ENCODE data around the gene PAWR. TPM values are rescaled to one million over a fixed set of nuclear protein-coding genes. Genes with fewer than 3 reads are reported as not detected.
A peak's percentile ranks its signal among the peaks of the same experiment; 100 is the strongest.

Gene PAWR
- total and polyA plus RNA-seq, 2 donors from 2014 or later = 30.7 to 69.2 TPM

- DNase-seq (no peak), FAIRE-seq (no peak)
- Histone ChIP-seq H3K27ac (ENCODE audit: low read depth in 2 of 2, low read length in 2 of 2) (no peak overlapping the region), H3K9ac (ENCODE audit: low read length in 3 of 3) (no peak overlapping the region), H3K4me1 (ENCODE audit: control insufficient read depth in 2 of 3, insufficient read depth in 2 of 3, low read depth in 1 of 3, low read length in 3 of 3) (no peaks in the 10 kb centered on the region), H3K9me3 (ENCODE audit: control insufficient read depth in 2 of 3, insufficient read depth in 1 of 3, low read length in 3 of 3) (no peaks in the 10 kb centered on the region), H3K27me3 (ENCODE audit: control insufficient read depth, insufficient read depth, low read length) (no peaks in the 10 kb centered on the region), H3K36me3 (ENCODE audit: control insufficient read depth in 2 of 3, insufficient read depth in 3 of 3, low read length in 3 of 3) (peaks cover 0 to 14% (median 3%) of the 10 kb centered on the region in 3 donors), H3K4me3 (ENCODE audit: low read length in 3 of 3) (no peak overlapping the region)
- no peak for TF ChIP-seq CTCF (IDR thresholded peaks at IDR 0.05; ENCODE audit: borderline replicate concordance, extremely low read depth, insufficient read depth)
- intact Hi-C loops (cut with DNase I) = no loop called here
These were observed 66.4 kb downstream of the PAWR start for GRCh38 chr12:79624378-79624777.

- TF ChIP-seq CTCF (IDR thresholded peaks at IDR 0.05; ENCODE audit: borderline replicate concordance, extremely low read depth, insufficient read depth) = no peak
- no peak overlapping the region for H3K9ac ChIP-seq (ENCODE audit: low read length in 3 of 3)
- peaks cover 0 to 18% (median 3%) of the 10 kb centered on the region in 3 donors for H3K36me3 ChIP-seq (ENCODE audit: control insufficient read depth in 2 of 3, insufficient read depth in 3 of 3, low read length in 3 of 3)
- no peak overlapping the region for H3K4me3 ChIP-seq (ENCODE audit: low read length in 3 of 3)
- H3K4me1 ChIP-seq (ENCODE audit: control insufficient read depth in 2 of 3, insufficient read depth in 2 of 3, low read depth in 1 of 3, low read length in 3 of 3) = no peaks in the 10 kb centered on the region
- no peak overlapping the region for H3K27ac ChIP-seq (ENCODE audit: low read depth in 2 of 2, low read length in 2 of 2)
- intact Hi-C loops (cut with DNase I) = no loop called here
- DNase-seq (no peak), FAIRE-seq (no peak)
- no peaks in the 10 kb centered on the region for H3K9me3 ChIP-seq (ENCODE audit: control insufficient read depth in 2 of 3, insufficient read depth in 1 of 3, low read length in 3 of 3)
- H3K27me3 ChIP-seq (ENCODE audit: control insufficient read depth, insufficient read depth, low read length) = no peaks in the 10 kb centered on the region
These were observed 70.7 kb downstream of the PAWR start for GRCh38 chr12:79619872-79620562.

- H3K36me3 ChIP-seq (ENCODE audit: control insufficient read depth in 2 of 3, insufficient read depth in 3 of 3, low read length in 3 of 3) = peaks cover 0 to 18% (median 3%) of the 10 kb centered on the region in 3 donors
- no peak overlapping the region for H3K27ac ChIP-seq (ENCODE audit: low read depth in 2 of 2, low read length in 2 of 2)
- H3K9ac ChIP-seq (ENCODE audit: low read length in 3 of 3) = no peak overlapping the region
- H3K4me3 ChIP-seq (ENCODE audit: low read length in 3 of 3) = no peak overlapping the region
- FAIRE-seq = peak; percentile 29
- no peak for DNase-seq
- TF ChIP-seq CTCF (IDR thresholded peaks at IDR 0.05; ENCODE audit: borderline replicate concordance, extremely low read depth, insufficient read depth) = no peak
- no peaks in the 10 kb centered on the region for H3K9me3 ChIP-seq (ENCODE audit: control insufficient read depth in 2 of 3, insufficient read depth in 1 of 3, low read length in 3 of 3)
- H3K27me3 ChIP-seq (ENCODE audit: control insufficient read depth, insufficient read depth, low read length) = no peaks in the 10 kb centered on the region
- H3K4me1 ChIP-seq (ENCODE audit: control insufficient read depth in 2 of 3, insufficient read depth in 2 of 3, low read depth in 1 of 3, low read length in 3 of 3) = no peaks in the 10 kb centered on the region
- intact Hi-C loops (cut with DNase I) = no loop called here
These were observed 71.8 kb downstream of the PAWR start for GRCh38 chr12:79618848-79619404.

Data from kidney (tissue), 14 donors.